GM21786 (cell line): ENCODE measurements around the gene FAM131A.

ENCODE experiments used
- ATAC-seq: cut with Tn5 transposase; IDR thresholded peaks from one replicate; pipeline ENCODE4 v1.9.1; 2021; ENCODE audit not compliant: unreplicated experiment

Gene FAM131A

DNA sequence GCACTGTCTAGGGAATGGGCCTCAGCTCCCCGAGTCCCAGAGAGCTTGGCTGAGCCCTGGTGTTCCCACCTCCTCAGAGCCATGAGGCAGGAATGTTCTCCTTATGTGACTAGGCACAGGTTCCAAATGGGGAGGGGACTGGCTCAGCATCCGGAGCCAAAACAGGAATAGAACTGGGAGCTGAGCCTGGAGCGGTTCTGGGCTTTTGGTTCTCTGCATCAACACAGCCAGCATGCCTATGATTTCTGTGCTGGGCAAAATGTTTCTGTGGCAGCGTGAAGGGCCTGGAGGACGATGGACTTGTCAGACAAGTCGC is at the start of gene FAM131A:
Gene FAM131A, plus strand, starts transcription at position 202 of the 316 bp plus-strand sequence. Its CDS starts 31 bp downstream, at position 233.
- ATAC-seq = no peak

- ATAC-seq = peak; percentile 45
Observed at GRCh38 chr3:184289426-184289938, 47.9 kb upstream of the FAM131A start.

DNA sequence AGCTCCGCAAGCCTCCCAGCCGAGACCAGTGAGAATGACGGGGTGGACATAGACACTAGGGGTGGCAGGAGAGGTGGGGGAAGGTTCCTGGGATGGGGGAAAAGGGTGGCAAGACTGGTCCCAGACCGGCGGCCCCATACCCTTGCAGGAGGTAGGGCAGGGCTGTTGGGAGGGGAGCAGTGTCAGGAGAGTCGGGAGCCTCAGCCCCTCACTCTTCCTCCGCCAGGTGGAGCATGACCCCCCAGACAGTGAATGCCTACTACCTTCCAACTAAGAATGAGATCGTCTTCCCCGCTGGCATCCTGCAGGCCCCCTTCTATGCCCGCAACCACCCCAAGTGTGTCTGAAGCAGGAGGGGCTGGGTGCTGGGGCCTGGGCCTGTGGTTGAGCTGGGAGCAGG is 47.1 kb upstream of the FAM131A start:
- no peak for ATAC-seq

DNA sequence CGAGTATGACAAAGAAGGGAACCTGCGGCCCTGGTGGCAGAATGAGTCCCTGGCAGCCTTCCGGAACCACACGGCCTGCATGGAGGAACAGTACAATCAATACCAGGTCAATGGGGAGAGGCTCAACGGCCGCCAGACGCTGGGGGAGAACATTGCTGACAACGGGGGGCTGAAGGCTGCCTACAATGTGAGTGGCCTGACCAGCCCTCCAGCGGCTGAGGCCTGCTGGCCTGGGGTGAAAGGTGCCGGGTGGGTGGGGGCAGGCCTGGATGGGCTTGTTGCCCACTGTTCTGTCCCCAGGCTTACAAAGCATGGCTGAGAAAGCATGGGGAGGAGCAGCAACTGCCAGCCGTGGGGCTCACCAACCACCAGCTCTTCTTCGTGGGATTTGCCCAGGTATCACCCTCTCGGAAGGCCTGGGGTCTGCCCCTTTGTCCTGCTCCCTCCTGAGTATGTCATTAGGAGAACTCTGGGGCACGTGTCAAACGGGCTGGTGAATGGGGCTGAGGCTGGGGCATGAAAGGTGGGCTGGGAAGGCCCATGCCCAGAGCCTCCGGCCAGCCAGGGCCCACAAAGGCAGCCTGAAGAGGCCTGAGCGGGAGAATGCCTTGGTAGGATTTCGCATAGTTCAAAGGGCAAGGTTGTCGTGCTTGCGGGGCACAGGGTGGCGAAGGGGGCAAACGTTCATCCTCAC is 46.2 kb upstream of the FAM131A start:
- no peak for ATAC-seq

DNA sequence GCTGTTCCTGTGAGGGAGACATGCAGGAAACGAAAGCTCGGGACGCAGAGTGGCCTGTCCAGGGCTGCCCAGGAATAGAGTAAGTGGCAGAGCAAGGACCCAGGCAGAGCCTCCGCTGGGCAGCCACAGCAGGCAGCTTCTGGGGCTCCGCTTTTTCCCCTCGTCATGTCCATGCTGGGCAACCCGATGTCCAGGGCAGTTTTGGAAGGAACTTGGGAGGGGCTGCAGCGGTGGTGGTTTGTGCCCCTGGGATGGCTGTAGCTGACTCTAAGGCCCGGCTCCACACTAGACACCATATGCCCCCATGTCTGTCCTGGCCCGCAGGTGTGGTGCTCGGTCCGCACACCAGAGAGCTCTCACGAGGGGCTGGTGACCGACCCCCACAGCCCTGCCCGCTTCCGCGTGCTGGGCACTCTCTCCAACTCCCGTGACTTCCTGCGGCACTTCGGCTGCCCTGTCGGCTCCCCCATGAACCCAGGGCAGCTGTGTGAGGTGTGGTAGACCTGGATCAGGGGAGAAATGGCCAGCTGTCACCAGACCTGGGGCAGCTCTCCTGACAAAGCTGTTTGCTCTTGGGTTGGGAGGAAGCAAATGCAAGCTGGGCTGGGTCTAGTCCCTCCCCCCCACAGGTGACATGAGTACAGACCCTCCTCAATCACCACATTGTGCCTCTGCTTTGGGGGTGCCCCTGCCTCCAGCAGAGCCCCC is 45.5 kb upstream of the FAM131A start:
- no peak for ATAC-seq

DNA sequence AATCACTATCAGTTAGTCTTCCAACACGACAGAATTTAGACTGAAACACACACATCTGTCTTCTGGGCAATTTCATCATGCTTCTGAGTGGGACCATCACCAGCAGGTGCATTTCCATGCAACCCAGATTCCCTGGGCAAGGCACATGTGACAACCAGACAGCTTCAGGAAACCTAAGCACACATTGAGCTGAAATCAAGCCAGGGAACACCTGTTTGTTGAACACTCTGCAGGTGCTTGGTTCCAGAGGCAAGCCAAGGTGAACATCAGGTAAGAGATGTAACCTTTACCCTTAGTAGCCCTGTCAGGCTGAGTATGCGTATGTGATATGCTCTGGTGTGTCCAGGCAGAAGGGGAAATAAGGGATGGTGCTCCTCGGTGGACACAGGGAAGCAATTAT is 41.6 kb upstream of the FAM131A start:
- ATAC-seq = no peak

DNA sequence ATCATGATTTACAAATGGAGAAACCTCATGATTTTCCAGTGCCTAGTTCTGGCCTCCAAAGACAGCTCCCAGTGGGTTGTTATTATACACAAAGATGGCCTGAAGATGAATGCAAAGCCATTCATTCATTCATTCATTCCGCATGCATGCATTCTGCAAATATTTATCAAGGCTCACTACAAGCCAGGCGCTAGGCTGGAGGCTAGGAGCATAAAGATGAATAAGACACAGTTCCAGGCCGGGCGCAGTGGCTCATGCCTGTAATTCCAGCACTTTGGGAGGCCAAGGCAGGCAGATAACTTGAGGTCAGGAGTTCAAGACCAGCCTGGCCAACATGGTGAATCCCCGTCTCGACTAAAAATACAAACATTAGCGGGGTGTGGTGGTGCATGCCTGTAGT is 40.8 kb upstream of the FAM131A start:
- ATAC-seq = no peak

- ATAC-seq = peak; percentile 94
Observed at GRCh38 chr3:184298759-184299487, 38.5 kb upstream of the FAM131A start, which contains the start of gene PSMD2. Gene PSMD2 (plus strand): TSS chr3:184299241. CDS start chr3:184299267, 26 bp downstream.

DNA sequence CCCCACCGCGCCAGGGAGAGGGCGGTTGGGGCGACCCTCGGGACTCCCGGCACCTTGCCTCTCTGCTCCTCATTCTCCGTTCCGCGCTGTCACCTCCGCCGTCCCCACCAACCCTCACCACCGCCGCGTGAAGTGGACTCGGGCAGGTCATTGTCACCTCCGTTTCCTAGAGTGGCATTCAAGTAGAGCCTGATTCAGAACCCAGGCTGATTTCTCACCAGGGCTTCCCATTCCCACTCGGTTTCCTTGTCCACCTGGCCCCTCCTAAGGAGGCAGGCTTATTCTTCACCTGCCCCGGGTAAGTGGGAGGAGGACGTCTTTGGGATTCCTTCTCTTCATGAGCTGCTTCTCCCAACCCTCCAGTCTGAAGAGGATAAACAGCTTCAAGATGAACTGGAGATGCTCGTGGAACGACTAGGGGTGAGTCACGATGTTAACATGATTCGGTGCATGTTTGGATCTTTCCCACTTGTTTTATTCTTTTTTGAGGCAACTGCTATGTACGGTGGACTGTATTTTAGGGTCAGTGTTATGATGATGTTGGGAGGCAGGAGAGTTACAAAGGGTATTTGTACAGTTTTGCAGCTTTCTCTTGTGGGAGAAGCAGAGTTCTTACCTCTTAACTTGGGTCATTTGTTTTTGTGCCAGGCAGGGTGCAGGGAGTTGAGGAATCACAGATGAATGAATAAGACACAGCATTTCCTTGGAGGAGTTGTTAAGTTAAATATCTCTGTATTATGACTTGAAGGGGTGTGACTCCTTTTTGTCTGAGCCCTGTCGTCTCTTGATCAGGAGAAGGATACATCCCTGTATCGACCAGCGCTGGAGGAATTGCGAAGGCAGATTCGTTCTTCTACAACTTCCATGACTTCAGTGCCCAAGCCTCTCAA is 37.7 kb upstream of the FAM131A start:
- ATAC-seq = no peak

DNA sequence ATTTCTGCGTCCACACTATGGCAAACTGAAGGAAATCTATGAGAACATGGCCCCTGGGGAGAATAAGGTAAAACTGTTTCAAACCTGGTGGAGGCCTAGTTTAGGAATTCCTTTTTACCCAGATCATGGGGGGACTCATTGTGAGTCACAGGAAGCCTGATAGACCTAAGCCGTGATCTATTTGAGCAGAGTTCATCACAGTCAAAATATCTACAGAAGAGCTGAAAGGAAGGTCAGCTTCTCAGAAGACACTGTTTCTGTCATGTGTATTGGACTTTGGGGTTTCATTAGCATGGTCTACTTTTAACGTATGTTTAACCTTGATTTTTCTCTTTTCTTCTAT is 37.1 kb upstream of the FAM131A start:
- no peak for ATAC-seq

- no peak for ATAC-seq
Observed at GRCh38 chr3:184305577-184305976, 31.8 kb upstream of the FAM131A start.

- ATAC-seq = no peak
Observed at GRCh38 chr3:184306341-184306972, 30.9 kb upstream of the FAM131A start.

DNA sequence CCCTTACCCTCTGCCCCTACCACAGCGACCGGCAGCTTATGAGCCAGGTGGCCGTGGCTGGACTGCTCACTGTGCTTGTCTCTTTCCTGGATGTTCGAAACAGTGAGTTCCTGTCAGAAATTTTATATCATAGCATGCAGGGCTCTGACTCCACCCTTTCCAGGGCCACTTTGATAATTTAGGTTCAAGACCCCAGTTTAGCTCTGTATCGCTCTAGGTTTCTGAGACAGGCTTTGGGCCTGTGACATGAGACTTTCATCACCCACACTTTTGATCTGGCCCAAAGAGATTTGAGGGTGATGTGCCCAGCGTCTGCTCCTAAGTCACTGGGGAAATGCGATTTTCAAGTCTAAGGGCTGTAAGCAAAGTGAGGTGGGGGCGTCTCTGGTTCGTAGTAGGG is 29.5 kb upstream of the FAM131A start:
- no peak for ATAC-seq

DNA sequence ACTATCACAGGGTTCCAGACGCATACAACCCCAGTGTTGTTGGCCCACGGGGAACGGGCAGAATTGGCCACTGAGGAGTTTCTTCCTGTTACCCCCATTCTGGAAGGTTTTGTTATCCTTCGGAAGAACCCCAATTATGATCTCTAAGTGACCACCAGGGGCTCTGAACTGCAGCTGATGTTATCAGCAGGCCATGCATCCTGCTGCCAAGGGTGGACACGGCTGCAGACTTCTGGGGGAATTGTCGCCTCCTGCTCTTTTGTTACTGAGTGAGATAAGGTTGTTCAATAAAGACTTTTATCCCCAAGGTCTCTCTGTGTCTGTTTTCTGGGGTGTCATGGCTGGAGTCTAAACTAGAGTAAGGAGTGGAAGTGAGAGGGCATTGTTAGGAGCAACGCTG is 28.7 kb upstream of the FAM131A start:
- no peak for ATAC-seq

DNA sequence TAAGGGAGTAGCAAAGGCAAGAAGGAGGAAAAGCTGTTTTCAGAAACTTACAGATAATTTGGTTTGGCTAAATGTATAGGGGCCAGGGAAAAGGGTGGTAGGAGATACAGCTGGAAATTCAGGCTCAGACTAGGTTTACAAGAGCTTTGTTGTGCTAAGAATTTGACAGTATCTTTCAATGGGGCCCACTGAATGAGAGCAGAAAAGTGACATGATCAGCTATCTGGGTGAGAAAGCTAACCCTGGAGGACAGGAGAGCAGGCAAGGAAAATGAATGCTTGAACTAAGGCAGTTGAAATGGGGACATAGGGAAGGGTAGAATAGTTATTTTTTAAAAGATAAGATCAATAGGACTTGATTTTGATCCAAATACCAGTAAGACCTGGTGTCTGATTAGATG is 25.8 kb upstream of the FAM131A start:
- no peak for ATAC-seq

DNA sequence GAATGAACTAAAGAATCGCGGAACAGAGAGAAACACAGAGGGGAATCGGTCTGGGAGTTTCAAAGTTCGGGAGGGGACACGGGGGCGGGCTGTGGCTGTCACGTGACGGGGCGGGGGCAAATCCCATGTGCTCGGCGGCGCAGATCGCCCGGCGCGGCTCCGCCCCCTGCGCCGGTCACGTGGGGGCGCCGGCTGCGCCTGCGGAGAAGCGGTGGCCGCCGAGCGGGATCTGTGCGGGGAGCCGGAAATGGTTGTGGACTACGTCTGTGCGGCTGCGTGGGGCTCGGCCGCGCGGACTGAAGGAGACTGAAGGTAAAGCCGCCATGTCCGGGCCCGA is 23.1 kb upstream of the FAM131A start, which contains the start of gene EIF4G1:
Gene EIF4G1, plus strand, starts transcription at position 244 of the 337 bp plus-strand sequence. CDS start 1,191 bp downstream, outside the sequence.
- ATAC-seq = peak; percentile 88

DNA sequence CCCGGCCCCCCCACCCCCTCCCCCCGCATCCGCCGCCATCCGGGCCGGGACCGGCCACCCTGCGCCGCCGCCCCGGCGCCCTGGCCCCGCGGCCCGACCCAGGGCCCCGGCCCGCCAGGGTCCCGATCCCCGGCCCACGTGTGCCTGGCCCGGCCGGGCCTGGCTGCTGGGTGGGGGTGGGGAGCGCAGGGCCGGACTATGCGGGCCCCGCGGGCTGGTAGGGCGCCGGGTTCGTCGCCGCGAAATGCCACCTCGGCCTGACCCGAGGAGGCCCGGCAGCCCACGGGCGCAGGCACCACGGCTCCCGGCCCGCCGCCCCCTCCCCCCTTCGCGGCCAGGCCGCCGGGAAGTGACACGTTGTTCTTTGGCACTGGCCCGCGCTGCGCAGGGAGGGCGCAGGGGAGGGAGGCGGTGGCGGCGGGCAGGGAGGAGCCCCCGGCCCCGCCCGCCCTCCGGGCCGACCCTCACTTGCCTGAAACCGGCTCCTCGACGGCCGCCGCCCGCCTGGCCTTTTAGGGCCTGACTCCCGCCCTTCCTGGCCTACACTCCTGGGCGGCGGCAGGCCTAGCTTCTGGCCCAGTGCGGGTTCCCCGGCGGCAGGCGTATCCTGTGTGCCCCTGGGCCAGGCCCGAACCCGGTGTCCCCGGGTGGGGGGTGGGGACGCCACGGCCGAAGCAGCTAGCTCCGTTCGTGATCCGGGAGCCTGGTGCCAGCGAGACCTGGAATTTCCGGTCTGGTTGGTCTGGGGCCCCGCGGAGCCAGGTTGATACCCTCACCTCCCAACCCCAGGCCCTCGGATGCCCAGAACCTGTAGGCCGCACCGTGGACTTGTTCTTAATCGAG is 22.5 kb upstream of the FAM131A start:
- peak; percentile 30 for ATAC-seq

DNA sequence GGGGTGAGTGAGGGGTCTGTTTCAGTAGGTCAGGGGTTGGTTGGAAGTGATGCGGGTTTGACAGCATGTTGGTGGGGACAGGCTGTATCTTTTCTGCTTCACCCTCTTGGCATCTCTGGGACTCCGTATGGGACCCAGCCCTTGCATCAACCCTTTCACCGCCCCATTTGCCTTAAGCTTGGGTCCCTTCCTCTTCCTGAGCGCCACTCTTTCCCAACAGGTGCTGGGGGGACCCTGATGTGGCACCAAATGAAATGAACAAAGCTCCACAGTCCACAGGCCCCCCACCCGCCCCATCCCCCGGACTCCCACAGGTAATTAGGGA is 21.9 kb upstream of the FAM131A start:
- ATAC-seq = peak; percentile 12

- ATAC-seq = no peak
Observed at GRCh38 chr3:184315871-184316661, 21.3 kb upstream of the FAM131A start.
